ENCODE data around the gene NAA60. TPM values are rescaled to one million over a fixed set of nuclear protein-coding genes. Genes with fewer than 3 reads are reported as not detected.

Gene NAA60
- total RNA-seq, 1 experiment from 2014 or later = 63.4 TPM

DNA sequence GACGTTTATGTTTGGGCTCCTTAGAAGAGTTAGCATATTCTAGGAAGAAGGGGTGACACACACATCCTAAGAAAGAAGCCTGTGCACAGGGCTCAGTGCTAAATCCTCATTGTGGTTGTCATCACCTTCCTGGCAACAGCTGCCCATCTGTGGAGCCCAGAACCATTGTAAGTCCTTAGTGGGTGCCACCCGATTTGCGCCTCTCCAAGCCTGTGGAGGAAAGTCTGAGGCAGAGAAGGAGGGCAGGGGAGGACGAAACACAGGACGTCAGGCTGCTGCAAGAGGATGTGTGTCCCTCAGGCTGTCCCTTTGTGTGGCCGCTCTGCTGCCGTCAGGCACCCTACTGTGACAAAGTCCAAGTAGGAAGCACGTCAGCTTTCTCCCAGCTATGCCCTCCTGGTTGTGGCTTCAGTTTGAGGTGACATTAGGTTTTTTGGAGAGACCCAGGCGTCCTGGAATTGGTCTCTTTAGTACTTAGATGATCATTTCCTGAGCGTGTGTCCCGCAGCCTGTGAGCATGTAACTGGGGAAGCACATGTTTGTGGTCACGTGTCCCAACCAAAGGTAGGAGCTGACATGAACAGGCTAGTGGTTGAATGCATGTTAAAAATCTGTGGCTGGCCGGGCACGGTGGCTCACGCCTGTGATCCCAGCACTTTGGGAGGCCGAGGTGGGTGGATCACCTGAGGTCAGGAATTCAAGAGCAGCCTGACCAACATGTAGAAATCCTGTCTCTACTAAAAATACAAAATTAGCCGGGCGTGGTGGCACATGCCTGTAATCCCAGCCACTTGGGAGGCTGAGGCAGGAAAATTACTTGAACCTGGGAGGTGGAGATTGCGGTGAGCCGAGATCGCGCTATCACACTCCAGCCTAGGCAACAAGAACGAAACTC is 68.1 kb downstream of the NAA60 start:
- DNase-seq = no peak
- H3K9me3 Mint-ChIP-seq (ENCODE audit: low read depth, unreplicated experiment) = no peaks in the 10 kb centered on the region
- peaks cover 39% of the 10 kb centered on the region for H3K36me3 Mint-ChIP-seq (ENCODE audit: insufficient read depth, unreplicated experiment)
- no TSS peak for BruUV-seq (replicated peaks)
- no peaks in the 10 kb centered on the region for H3K4me1 Mint-ChIP-seq (ENCODE audit: low read depth, unreplicated experiment)
- no peaks in the 10 kb centered on the region for H3K27me3 Mint-ChIP-seq (ENCODE audit: unreplicated experiment)
- CTCF ChIA-PET = interaction anchor here (0.7 kb wide), 1 partner anchor 160 kb away, joined by 4 read pairs; no protein-coding TSS in a partner anchor
- H3K4me3 Mint-ChIP-seq (ENCODE audit: low read depth, unreplicated experiment) = no peak overlapping the region
- TF ChIP-seq, protein P1, sequence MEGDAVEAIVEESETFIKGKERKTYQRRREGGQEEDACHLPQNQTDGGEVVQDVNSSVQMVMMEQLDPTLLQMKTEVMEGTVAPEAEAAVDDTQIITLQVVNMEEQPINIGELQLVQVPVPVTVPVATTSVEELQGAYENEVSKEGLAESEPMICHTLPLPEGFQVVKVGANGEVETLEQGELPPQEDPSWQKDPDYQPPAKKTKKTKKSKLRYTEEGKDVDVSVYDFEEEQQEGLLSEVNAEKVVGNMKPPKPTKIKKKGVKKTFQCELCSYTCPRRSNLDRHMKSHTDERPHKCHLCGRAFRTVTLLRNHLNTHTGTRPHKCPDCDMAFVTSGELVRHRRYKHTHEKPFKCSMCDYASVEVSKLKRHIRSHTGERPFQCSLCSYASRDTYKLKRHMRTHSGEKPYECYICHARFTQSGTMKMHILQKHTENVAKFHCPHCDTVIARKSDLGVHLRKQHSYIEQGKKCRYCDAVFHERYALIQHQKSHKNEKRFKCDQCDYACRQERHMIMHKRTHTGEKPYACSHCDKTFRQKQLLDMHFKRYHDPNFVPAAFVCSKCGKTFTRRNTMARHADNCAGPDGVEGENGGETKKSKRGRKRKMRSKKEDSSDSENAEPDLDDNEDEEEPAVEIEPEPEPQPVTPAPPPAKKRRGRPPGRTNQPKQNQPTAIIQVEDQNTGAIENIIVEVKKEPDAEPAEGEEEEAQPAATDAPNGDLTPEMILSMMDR (IDR thresholded peaks at IDR 0.05; ENCODE audit: unreplicated experiment) = no peak
- H3K27ac Mint-ChIP-seq (ENCODE audit: unreplicated experiment) = no peak overlapping the region
- intact Hi-C loops (cut with micrococcal nuclease; ENCODE audit: unreplicated experiment) = no loop called here

DNA sequence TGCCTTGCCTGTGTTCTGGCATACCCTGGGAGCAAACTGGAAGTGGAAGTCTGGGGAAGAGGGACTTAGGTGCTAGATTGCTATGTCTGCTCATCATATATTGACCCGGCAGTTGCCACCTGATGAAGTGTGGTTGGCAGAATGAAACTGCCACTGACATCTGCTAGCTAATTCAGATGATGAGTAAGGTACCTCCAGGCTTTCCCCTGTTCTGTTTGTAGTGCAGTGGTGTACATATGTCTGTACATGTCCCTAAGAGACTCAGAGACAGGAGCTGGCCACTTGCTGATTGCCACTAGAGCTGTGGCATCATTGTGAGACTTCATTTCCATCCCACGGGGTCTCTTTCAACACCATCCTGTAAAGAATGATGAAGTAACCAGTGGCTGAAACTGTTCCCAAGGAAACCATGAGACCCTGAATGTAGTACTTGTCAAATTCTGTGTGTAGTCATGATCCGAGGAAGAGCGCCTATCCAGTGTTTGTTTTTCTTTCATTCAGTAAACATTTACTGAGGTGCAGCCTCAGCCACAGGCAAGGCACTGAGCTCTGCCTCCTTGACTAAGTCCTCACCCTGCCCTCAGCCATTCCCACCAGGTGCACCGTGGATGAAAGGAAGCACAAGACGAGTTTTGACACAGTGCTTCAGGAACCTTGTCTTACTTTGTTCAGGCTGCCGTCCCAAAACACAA is 70.6 kb downstream of the NAA60 start:
- H3K27me3 Mint-ChIP-seq (ENCODE audit: unreplicated experiment) = no peaks in the 10 kb centered on the region
- H3K4me3 Mint-ChIP-seq (ENCODE audit: low read depth, unreplicated experiment) = no peak overlapping the region
- no peak for DNase-seq
- intact Hi-C loops (cut with micrococcal nuclease; ENCODE audit: unreplicated experiment) = no loop called here
- H3K4me1 Mint-ChIP-seq (ENCODE audit: low read depth, unreplicated experiment) = no peaks in the 10 kb centered on the region
- no TSS peak for BruUV-seq (replicated peaks)
- H3K27ac Mint-ChIP-seq (ENCODE audit: unreplicated experiment) = no peak overlapping the region
- no peaks in the 10 kb centered on the region for H3K9me3 Mint-ChIP-seq (ENCODE audit: low read depth, unreplicated experiment)
- peaks cover 25% of the 10 kb centered on the region for H3K36me3 Mint-ChIP-seq (ENCODE audit: insufficient read depth, unreplicated experiment)
- TF ChIP-seq, protein P1 (IDR thresholded peaks at IDR 0.05; ENCODE audit: unreplicated experiment) = no peak
- CTCF ChIA-PET = no interaction called here

DNA sequence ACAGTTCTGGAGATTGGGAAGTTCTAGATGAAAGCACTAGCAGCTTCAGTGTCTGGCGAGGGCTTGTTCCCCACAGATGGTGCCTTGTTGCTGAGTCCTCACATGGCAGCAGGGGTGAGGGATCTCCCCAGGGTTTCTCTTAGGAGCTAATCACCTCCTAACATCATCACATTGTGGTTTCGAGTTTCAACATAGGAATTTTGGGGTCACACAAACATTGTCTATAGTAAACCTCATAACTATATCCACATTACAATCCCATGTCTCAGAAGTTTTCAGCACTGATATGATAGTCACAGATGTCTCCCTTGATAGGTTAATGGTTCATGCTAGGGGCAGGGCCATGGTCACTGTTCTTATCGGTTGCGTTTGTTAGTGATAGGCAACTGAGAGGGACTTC is 71.1 kb downstream of the NAA60 start:
- H3K27ac Mint-ChIP-seq (ENCODE audit: unreplicated experiment) = no peak overlapping the region
- H3K4me1 Mint-ChIP-seq (ENCODE audit: low read depth, unreplicated experiment) = no peaks in the 10 kb centered on the region
- BruUV-seq (replicated peaks) = no TSS peak
- H3K9me3 Mint-ChIP-seq (ENCODE audit: low read depth, unreplicated experiment) = no peaks in the 10 kb centered on the region
- no peaks in the 10 kb centered on the region for H3K27me3 Mint-ChIP-seq (ENCODE audit: unreplicated experiment)
- intact Hi-C loops (cut with micrococcal nuclease; ENCODE audit: unreplicated experiment) = no loop called here
- no peak overlapping the region for H3K4me3 Mint-ChIP-seq (ENCODE audit: low read depth, unreplicated experiment)
- no peak for DNase-seq
- TF ChIP-seq, protein P1 (IDR thresholded peaks at IDR 0.05; ENCODE audit: unreplicated experiment) = no peak
- H3K36me3 Mint-ChIP-seq (ENCODE audit: insufficient read depth, unreplicated experiment) = peaks cover 22% of the 10 kb centered on the region
- CTCF ChIA-PET = no interaction called here

DNA sequence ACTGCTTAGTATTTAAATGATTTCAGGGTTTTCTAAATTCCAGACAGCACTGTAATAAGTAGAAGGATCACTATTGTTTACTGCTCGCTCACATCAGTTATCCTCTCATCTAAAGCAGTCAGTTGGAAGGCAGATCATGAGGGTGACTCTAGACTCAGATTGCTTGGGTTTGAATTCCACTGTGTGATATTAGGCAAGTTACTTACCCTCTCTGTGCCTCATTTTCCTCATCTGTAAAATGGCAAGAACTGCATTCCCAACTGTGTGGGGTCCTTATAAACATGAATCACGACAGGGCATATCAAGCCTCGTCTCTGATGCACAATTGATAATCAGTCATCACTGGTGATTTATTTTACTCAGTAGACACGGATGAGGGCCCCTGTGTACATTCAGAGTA is 72.4 kb downstream of the NAA60 start:
- no peaks in the 10 kb centered on the region for H3K27me3 Mint-ChIP-seq (ENCODE audit: unreplicated experiment)
- no peaks in the 10 kb centered on the region for H3K4me1 Mint-ChIP-seq (ENCODE audit: low read depth, unreplicated experiment)
- H3K36me3 Mint-ChIP-seq (ENCODE audit: insufficient read depth, unreplicated experiment) = peaks cover 12% of the 10 kb centered on the region
- no peak overlapping the region for H3K27ac Mint-ChIP-seq (ENCODE audit: unreplicated experiment)
- H3K9me3 Mint-ChIP-seq (ENCODE audit: low read depth, unreplicated experiment) = no peaks in the 10 kb centered on the region
- CTCF ChIA-PET = no interaction called here
- DNase-seq = no peak
- TF ChIP-seq, protein P1 (IDR thresholded peaks at IDR 0.05; ENCODE audit: unreplicated experiment) = no peak
- intact Hi-C loops (cut with micrococcal nuclease; ENCODE audit: unreplicated experiment) = no loop called here
- H3K4me3 Mint-ChIP-seq (ENCODE audit: low read depth, unreplicated experiment) = no peak overlapping the region
- no TSS peak for BruUV-seq (replicated peaks)

Measured in Calu3 (cell line).